Central memory CD8-positive, alpha-beta T cell (primary cell): Measurements from ENCODE around the gene LAMA1.
"Not testable (repeated sequence)": the region's sequence is repeated elsewhere in the genome, so short reads cannot be mapped to it uniquely, and the experiment has no call there.

ENCODE experiments used
- ATAC-seq: fragments of 150-1000 bp; cut with Tn5 transposase; replicated peaks from 2 replicates; pipeline ENCODE4 v1.10.0; 2022; ENCODE audit warnings: mild to moderate bottlenecking, moderate FRiP score, moderate number of reproducible peaks; ENCODE audit not compliant: poor library complexity, severe bottlenecking; ENCODE audit errors: extremely low read depth
- DNase-seq, 2 donors: peaks; one replicate each; pipeline ENCODE4 v3.0.0; 2021; ENCODE audit warnings: low spot score in 2 of 2
- H3K27ac Mint-ChIP-seq: one replicate; pipeline ENCODE4 v1.8.0; 2022; ENCODE audit warnings: low read depth, mild to moderate bottlenecking, moderate library complexity, mixed read lengths
- H3K27me3 Mint-ChIP-seq: one replicate; pipeline ENCODE4 v1.8.0; 2022; ENCODE audit warnings: mixed read lengths
- H3K36me3 Mint-ChIP-seq: one replicate; pipeline ENCODE4 v1.8.0; 2022; ENCODE audit warnings: mild to moderate bottlenecking, moderate library complexity, mixed read lengths; ENCODE audit not compliant: insufficient read depth
- H3K4me1 Mint-ChIP-seq: one replicate; pipeline ENCODE4 v1.8.0; 2022; ENCODE audit warnings: mixed read lengths
- H3K4me3 Mint-ChIP-seq: one replicate; pipeline ENCODE4 v1.8.0; 2022; ENCODE audit warnings: mild to moderate bottlenecking, moderate library complexity, mixed read lengths
- H3K9me3 Mint-ChIP-seq: one replicate; pipeline ENCODE4 v1.8.0; 2022; ENCODE audit warnings: mixed read lengths

Gene LAMA1, protein sequence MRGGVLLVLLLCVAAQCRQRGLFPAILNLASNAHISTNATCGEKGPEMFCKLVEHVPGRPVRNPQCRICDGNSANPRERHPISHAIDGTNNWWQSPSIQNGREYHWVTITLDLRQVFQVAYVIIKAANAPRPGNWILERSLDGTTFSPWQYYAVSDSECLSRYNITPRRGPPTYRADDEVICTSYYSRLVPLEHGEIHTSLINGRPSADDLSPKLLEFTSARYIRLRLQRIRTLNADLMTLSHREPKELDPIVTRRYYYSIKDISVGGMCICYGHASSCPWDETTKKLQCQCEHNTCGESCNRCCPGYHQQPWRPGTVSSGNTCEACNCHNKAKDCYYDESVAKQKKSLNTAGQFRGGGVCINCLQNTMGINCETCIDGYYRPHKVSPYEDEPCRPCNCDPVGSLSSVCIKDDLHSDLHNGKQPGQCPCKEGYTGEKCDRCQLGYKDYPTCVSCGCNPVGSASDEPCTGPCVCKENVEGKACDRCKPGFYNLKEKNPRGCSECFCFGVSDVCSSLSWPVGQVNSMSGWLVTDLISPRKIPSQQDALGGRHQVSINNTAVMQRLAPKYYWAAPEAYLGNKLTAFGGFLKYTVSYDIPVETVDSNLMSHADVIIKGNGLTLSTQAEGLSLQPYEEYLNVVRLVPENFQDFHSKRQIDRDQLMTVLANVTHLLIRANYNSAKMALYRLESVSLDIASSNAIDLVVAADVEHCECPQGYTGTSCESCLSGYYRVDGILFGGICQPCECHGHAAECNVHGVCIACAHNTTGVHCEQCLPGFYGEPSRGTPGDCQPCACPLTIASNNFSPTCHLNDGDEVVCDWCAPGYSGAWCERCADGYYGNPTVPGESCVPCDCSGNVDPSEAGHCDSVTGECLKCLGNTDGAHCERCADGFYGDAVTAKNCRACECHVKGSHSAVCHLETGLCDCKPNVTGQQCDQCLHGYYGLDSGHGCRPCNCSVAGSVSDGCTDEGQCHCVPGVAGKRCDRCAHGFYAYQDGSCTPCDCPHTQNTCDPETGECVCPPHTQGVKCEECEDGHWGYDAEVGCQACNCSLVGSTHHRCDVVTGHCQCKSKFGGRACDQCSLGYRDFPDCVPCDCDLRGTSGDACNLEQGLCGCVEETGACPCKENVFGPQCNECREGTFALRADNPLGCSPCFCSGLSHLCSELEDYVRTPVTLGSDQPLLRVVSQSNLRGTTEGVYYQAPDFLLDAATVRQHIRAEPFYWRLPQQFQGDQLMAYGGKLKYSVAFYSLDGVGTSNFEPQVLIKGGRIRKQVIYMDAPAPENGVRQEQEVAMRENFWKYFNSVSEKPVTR (N-terminal part only)

DNA sequence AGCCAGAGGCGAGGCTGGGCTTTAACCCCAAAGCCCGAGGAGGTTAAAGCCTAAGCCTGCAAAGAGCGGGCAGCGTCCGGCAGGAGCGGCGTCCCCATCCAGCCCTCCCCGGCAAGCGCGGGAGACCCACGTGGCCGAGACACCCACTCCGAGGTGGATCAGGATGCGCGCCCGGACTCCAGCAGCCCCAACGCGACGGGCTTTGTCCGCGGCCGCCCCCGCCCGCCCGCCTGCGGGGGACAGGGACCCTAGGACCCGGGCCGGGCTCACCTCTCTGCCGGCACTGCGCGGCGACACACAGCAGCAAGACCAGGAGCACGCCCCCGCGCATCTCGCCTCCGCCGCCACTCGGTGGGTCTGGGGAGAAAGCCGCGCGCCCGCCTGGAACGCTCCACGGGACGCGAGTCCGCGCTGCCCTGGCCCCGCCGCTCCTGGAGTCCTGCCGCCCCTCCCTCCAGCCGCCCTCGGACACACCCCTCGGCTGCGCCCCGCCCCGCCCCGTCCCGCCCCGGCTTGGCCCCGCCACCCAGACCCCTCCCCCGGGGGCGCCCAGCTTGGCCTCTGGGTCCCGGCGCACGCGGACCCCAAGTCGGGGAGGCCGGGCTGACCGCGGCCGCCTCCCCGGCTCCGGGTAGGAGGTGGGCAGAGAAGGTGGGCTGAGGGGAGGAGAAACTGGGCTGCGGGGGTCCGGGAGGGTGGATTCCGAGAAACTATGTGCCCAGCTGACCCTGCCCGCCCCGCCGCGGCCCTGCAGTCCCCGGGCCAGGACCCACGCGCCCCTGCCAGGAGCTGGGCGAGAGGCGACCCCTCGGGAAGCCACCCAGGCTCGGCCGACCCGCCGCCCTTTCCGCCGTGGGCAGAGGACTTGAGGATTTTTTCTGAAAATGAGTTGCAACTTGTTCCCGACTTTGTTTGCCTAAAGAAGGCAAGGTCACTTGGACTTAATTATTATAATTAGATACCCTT is at the start of gene LAMA1:
Gene LAMA1, minus strand, starts transcription at position 408 of the 966 bp plus-strand sequence. Its CDS starts 77 bp downstream, at position 331.
- peaks cover 31% of the 10 kb centered on the region for H3K27me3 Mint-ChIP-seq
- no peak for DNase-seq
- H3K9me3 Mint-ChIP-seq, result peaks cover 10% of the 10 kb centered on the region
- no peak for ATAC-seq
- no peaks in the 10 kb centered on the region for H3K36me3 Mint-ChIP-seq
- H3K27ac Mint-ChIP-seq, result no peak within 1 kb of the TSS
- no peaks in the 10 kb centered on the region for H3K4me1 Mint-ChIP-seq
- H3K4me3 Mint-ChIP-seq, result no peak within 1 kb of the TSS

DNA sequence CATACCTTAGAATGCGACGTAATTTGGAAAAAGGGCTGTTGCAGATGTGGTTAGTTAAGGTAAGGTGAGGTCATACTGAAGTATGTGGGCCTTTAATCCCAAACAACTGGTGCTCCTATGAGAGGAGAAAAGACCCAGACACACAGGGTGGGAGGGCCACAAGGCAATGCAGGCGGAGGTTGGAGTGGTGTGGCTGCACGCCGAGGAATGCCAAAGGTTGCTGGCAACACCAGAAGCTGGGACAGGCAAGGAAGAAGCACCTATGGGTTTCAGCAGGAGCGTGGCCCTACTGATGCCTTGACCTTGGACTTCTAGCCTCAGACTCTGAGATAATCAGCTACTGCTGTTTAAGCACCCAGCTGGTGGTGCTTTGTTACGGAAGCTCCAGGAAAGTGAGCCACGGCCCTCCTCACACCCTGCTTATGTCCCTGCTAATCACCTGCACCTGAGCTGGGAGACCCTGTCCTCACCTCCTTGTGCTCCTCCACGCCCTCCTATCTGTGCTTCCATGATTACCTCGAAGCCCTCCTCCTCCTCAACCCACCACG is 48.3 kb upstream of the LAMA1 start:
- Mint-ChIP-seq H3K4me1 (no peaks in the 10 kb centered on the region), H3K27ac (no peak overlapping the region), H3K27me3 (no peaks in the 10 kb centered on the region), H3K9me3 (no peaks in the 10 kb centered on the region), H3K4me3 (no peak overlapping the region), H3K36me3 (peaks cover 2% of the 10 kb centered on the region)
- DNase-seq (no peak), ATAC-seq (no peak)

- no peak overlapping the region for H3K27ac Mint-ChIP-seq
- no peaks in the 10 kb centered on the region for H3K4me1 Mint-ChIP-seq
- ATAC-seq (no peak), DNase-seq (no peak)
- no peaks in the 10 kb centered on the region for H3K27me3 Mint-ChIP-seq
- no peak overlapping the region for H3K4me3 Mint-ChIP-seq
- peaks cover 2% of the 10 kb centered on the region for H3K36me3 Mint-ChIP-seq
- H3K9me3 Mint-ChIP-seq, result no peaks in the 10 kb centered on the region
These were observed 46.9 kb upstream of the LAMA1 start for GRCh38 chr18:7164323-7165004.

DNA sequence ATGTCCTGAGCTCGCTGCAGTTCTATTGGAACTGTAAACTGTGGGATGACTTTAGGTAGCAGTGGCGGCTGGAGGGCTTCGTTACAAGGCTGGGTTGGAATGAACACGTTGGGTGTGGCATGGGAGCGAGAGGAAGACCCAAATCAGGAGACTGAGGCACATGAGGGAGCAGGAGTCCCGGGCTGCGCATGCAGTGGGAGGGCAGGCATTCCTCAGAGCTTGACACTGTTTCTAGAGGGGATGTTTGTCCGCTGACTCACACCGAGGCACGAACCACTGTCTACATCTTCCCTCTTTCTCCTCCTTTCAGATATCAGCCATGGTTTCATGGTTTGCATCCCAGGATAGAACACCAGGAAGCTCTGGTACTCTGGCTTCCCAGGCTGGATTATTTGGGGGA is 40.6 kb upstream of the LAMA1 start:
- ATAC-seq (no peak), DNase-seq (no peak)
- H3K36me3 Mint-ChIP-seq, result no peaks in the 10 kb centered on the region
- H3K9me3 Mint-ChIP-seq, result no peaks in the 10 kb centered on the region
- no peak overlapping the region for H3K4me3 Mint-ChIP-seq
- no peak overlapping the region for H3K27ac Mint-ChIP-seq
- no peaks in the 10 kb centered on the region for H3K27me3 Mint-ChIP-seq
- no peaks in the 10 kb centered on the region for H3K4me1 Mint-ChIP-seq

DNA sequence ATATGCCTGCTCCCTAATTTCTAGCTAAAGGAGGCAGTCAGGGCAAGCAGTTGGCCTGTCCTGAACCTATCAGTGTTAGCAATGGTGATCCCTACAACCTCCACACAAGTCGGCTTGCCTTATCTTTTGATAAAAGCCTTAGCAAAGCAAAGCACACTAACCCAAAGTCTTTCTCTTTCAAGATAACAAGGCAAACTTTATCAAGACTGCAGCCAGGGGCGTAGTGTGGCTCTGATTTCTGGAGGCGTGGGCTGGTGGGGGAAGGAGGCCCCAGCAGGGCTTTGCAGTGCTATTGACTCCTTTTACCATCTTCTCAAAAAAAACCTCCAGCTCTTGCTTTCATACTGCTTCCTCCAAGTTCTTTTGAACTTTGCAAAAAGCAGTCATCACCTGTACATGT is 40.2 kb upstream of the LAMA1 start:
- ATAC-seq, result no peak
- no peaks in the 10 kb centered on the region for H3K27me3 Mint-ChIP-seq
- no peaks in the 10 kb centered on the region for H3K9me3 Mint-ChIP-seq
- H3K4me3 Mint-ChIP-seq, result no peak overlapping the region
- H3K36me3 Mint-ChIP-seq, result no peaks in the 10 kb centered on the region
- no peak for DNase-seq
- no peaks in the 10 kb centered on the region for H3K4me1 Mint-ChIP-seq
- no peak overlapping the region for H3K27ac Mint-ChIP-seq

GRCh38 chr18:7155887-7156286 is 38.3 kb upstream of the LAMA1 start:
- no peak for DNase-seq
- Mint-ChIP-seq H3K9me3 (peaks cover 9% of the 10 kb centered on the region), H3K27ac (no peak overlapping the region), H3K36me3 (no peaks in the 10 kb centered on the region), H3K4me1 (no peaks in the 10 kb centered on the region), H3K27me3 (no peaks in the 10 kb centered on the region), H3K4me3 (no peak overlapping the region)
- no peak for ATAC-seq

DNA sequence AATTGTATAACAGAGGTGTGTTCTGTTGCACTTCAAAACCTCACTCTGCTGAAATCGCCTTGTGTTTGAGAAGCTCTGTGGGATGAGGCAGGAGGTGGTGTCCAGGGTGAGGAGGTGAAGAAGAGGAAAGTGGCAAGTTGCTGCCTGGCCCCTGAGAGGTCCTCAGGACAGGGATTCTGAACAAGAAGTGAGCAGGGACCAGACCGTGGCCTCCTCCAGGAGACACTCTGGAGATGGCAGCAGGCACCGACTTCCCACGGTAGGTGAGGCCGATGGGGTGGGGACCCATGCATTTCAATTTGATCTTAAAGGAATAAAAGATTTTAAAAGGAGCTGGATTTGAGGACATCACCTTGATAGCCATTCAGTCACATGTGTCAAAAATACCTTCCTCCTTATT is 37.5 kb upstream of the LAMA1 start:
- Mint-ChIP-seq H3K36me3 (no peaks in the 10 kb centered on the region), H3K9me3 (peaks cover 9% of the 10 kb centered on the region), H3K4me3 (no peak overlapping the region), H3K27me3 (no peaks in the 10 kb centered on the region), H3K27ac (no peak overlapping the region), H3K4me1 (no peaks in the 10 kb centered on the region)
- no peak for ATAC-seq
- DNase-seq, result no peak

GRCh38 chr18:7152440-7152839 is 34.8 kb upstream of the LAMA1 start:
- H3K27ac Mint-ChIP-seq, result no peak overlapping the region
- ATAC-seq, result no peak
- H3K27me3 Mint-ChIP-seq, result no peaks in the 10 kb centered on the region
- H3K4me3 Mint-ChIP-seq, result no peak overlapping the region
- H3K4me1 Mint-ChIP-seq, result no peaks in the 10 kb centered on the region
- H3K36me3 Mint-ChIP-seq, result no peaks in the 10 kb centered on the region
- peaks cover 14% of the 10 kb centered on the region for H3K9me3 Mint-ChIP-seq
- no peak for DNase-seq

DNA sequence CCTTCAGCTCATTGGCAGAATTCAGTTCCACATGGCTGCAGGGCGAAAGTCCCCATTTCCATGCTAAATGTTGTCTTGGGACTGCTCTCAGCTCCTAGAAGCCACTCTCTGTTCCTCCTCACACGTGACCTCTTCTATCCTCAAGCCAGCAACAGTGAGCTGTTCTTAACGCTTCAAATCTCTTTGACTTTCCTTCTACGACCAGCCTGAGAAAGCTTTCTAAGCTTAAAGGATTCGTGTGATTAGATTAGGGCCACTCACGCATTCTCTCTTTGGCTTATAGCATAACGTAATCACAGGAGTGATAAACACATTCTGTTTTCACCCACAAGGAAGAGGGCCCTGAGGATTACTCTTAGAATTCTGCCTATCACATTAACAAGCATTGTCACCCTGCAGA is 29.8 kb upstream of the LAMA1 start:
- Mint-ChIP-seq H3K27ac (no peak overlapping the region), H3K27me3 (no peaks in the 10 kb centered on the region), H3K9me3 (peaks cover 20% of the 10 kb centered on the region), H3K4me1 (no peaks in the 10 kb centered on the region), H3K36me3 (no peaks in the 10 kb centered on the region), H3K4me3 (no peak overlapping the region)
- DNase-seq (no peak), ATAC-seq (no peak)

GRCh38 chr18:7146067-7146466 is 28.5 kb upstream of the LAMA1 start:
- no peak for ATAC-seq
- H3K9me3 Mint-ChIP-seq, result peaks cover 12% of the 10 kb centered on the region
- no peaks in the 10 kb centered on the region for H3K4me1 Mint-ChIP-seq
- H3K27me3 Mint-ChIP-seq, result no peaks in the 10 kb centered on the region
- DNase-seq, result no peak
- no peak overlapping the region for H3K27ac Mint-ChIP-seq
- H3K4me3 Mint-ChIP-seq, result no peak overlapping the region
- no peaks in the 10 kb centered on the region for H3K36me3 Mint-ChIP-seq

- H3K9me3 Mint-ChIP-seq, result peaks cover 12% of the 10 kb centered on the region
- H3K36me3 Mint-ChIP-seq, H3K27me3 Mint-ChIP-seq, H3K4me1 Mint-ChIP-seq, ATAC-seq, H3K27ac Mint-ChIP-seq, DNase-seq, H3K4me3 Mint-ChIP-seq: not testable (repeated sequence)
These were observed 27.3 kb upstream of the LAMA1 start for GRCh38 chr18:7144921-7145320.
